ENCODE results near the gene AXIN2.

The AXIN2 gene

GRCh38 chr17:65554553-65555223 lies 6.8 kb downstream of the AXIN2 start:
- in situ Hi-C loops (cut with MboI; ENCODE audit: low sequenced_read_pairs) = loop anchor here (10.0 kb wide), 1 partner anchor 320 kb away; no protein-coding TSS in a partner anchor

GRCh38 chr17:65553646-65554552 lies 7.5 kb downstream of the AXIN2 start:
- in situ Hi-C loops (cut with MboI; ENCODE audit: low sequenced_read_pairs) = loop anchor here (10.0 kb wide), 1 partner anchor 319 kb away; no protein-coding TSS in a partner anchor

- in situ Hi-C loops (cut with MboI; ENCODE audit: low sequenced_read_pairs) = loop anchor here (10.0 kb wide), 1 partner anchor 318 kb away; no protein-coding TSS in a partner anchor
Observed at GRCh38 chr17:65553009-65553645, 8.3 kb downstream of the AXIN2 start.

- in situ Hi-C loops (cut with MboI; ENCODE audit: low sequenced_read_pairs) = loop anchor here (10.0 kb wide), 1 partner anchor 317 kb away; no protein-coding TSS in a partner anchor
Observed at GRCh38 chr17:65552214-65552613, 9.2 kb downstream of the AXIN2 start.

- in situ Hi-C loops (cut with MboI; ENCODE audit: low sequenced_read_pairs) = loop anchor here (10.0 kb wide), 1 partner anchor 317 kb away; no protein-coding TSS in a partner anchor
Observed at GRCh38 chr17:65551267-65552040, 10.0 kb downstream of the AXIN2 start.

- in situ Hi-C loops (cut with MboI; ENCODE audit: low sequenced_read_pairs) = loop anchor here (10.0 kb wide), 1 partner anchor 316 kb away; no protein-coding TSS in a partner anchor
Observed at GRCh38 chr17:65550758-65551157, 10.7 kb downstream of the AXIN2 start.

GRCh38 chr17:65550075-65550662 lies 11.3 kb downstream of the AXIN2 start:
- in situ Hi-C loops (cut with MboI; ENCODE audit: low sequenced_read_pairs) = loop anchor here (10.0 kb wide), 1 partner anchor 315 kb away; no protein-coding TSS in a partner anchor

GRCh38 chr17:65548269-65548969 lies 13.0 kb downstream of the AXIN2 start:
- in situ Hi-C loops (cut with MboI; ENCODE audit: low sequenced_read_pairs) = no loop called here

- in situ Hi-C loops (cut with MboI; ENCODE audit: low sequenced_read_pairs) = no loop called here
Observed at GRCh38 chr17:65547253-65547670, 14.2 kb downstream of the AXIN2 start.

- in situ Hi-C loops (cut with MboI; ENCODE audit: low sequenced_read_pairs) = no loop called here
Observed at GRCh38 chr17:65546579-65546978, 14.9 kb downstream of the AXIN2 start.

- in situ Hi-C loops (cut with MboI; ENCODE audit: low sequenced_read_pairs) = no loop called here
Observed at GRCh38 chr17:65545705-65546523, 15.5 kb downstream of the AXIN2 start.

GRCh38 chr17:65544672-65545071 lies 16.8 kb downstream of the AXIN2 start:
- in situ Hi-C loops (cut with MboI; ENCODE audit: low sequenced_read_pairs) = no loop called here

GRCh38 chr17:65542610-65543009 lies 18.8 kb downstream of the AXIN2 start:
- in situ Hi-C loops (cut with MboI; ENCODE audit: low sequenced_read_pairs) = no loop called here

- in situ Hi-C loops (cut with MboI; ENCODE audit: low sequenced_read_pairs) = no loop called here
Observed at GRCh38 chr17:65542067-65542466, 19.4 kb downstream of the AXIN2 start.

- in situ Hi-C loops (cut with MboI; ENCODE audit: low sequenced_read_pairs) = no loop called here
Observed at GRCh38 chr17:65541453-65541852, 20.0 kb downstream of the AXIN2 start.

- in situ Hi-C loops (cut with MboI; ENCODE audit: low sequenced_read_pairs) = no loop called here
Observed at GRCh38 chr17:65539630-65540266, 21.7 kb downstream of the AXIN2 start.

GRCh38 chr17:65538675-65539529 lies 22.5 kb downstream of the AXIN2 start:
- in situ Hi-C loops (cut with MboI; ENCODE audit: low sequenced_read_pairs) = no loop called here
